HCT116 (cell line): ENCODE results near the gene OASL. TPM values are rescaled to one million over a fixed set of nuclear protein-coding genes. Genes with fewer than 3 reads are reported as not detected.

Source experiments
- ATAC-seq: fragments of 200-7000 bp; cut with Tn5 transposase; 2 replicates; pipeline ENCODE4 v1.9.1; 2020; ENCODE audit warnings: mild to moderate bottlenecking, moderate library complexity
- BruUV-seq: library from RNA; stranded (reverse); fragments of 400-500 nt; replicated peaks from 2 replicates; lab custom pipeline; 2021; lab: Mats Ljungman, UMichigan
- CTCF ChIA-PET: fragments of 300-600 bp; sonication (Branson Sonifier 250); formaldehyde crosslinking; loops from one replicate; lab custom pipeline; 2021; ENCODE audit warnings: antibody characterized with exemption; lab: Charles Lee
- POLR2A ChIA-PET: fragments of 300-600, 350-600 bp; sonication (Branson Sonifier 250); formaldehyde crosslinking; loops from one replicate; lab custom pipeline; 2021; ENCODE audit warnings: antibody characterized with exemption; lab: Charles Lee
- RAD21 ChIA-PET, 2 experiments: fragments of 300-600 bp; sonication (Branson Sonifier 250); formaldehyde crosslinking; loops; one replicate each; lab custom pipeline; 2023; ENCODE audit warnings: low total read pairs in 2 of 2; ENCODE audit not compliant: uncharacterized antibody in 2 of 2, unreplicated experiment in 2 of 2, low non-redundant PET in 1 of 2; lab: Charles Lee
- DNase-seq: peaks from one replicate; pipeline ENCODE4 v3.0.0-alpha.2; 2010; ENCODE audit warnings: low read depth, low spot score
- H2AFZ ChIP-seq: fragments of 200-600 bp; shearing (Covaris generic), sonication (generic); 2 replicates; pipeline ENCODE4 v1.6.1; 2017; ENCODE audit warnings: low read depth, mixed run types, mixed read lengths, antibody characterized with exemption, low read length; ENCODE audit not compliant: poor library complexity, severe bottlenecking
- H3K27ac ChIP-seq: 2 replicates; pipeline ENCODE4 v1.5.1; 2012; ENCODE audit warnings: low read depth, low read length
- H3K27me3 ChIP-seq: fragments of 200-600 bp; sonication (generic); 2 replicates; pipeline ENCODE4 v1.6.1; 2016; ENCODE audit warnings: mixed run types, low read length, mixed read lengths; ENCODE audit not compliant: insufficient read depth
- H3K36me3 ChIP-seq, 2 experiments: fragments of 200-500 bp in 1 of 2; fragments of 200-600 bp in 1 of 2; sonication (Bioruptor generic) in 1 of 2; sonication (generic) in 1 of 2; 2 replicates each; pipeline versions ENCODE4 v1.5.1 to v1.6.1; 2014 to 2016; ENCODE audit warnings: low read length in 2 of 2, inconsistent platforms in 1 of 2, mixed read lengths in 1 of 2, mixed run types in 1 of 2; ENCODE audit not compliant: insufficient read depth in 2 of 2, control insufficient read depth in 1 of 2
- H3K4me1 ChIP-seq, 2 experiments: fragments of 200-600 bp in 1 of 2; sonication (generic) in 1 of 2; 2 replicates each; pipeline versions ENCODE4 v1.5.1 to v1.6.1; 2012 to 2017; ENCODE audit warnings: low read length in 2 of 2, inconsistent platforms in 1 of 2, mild to moderate bottlenecking in 1 of 2, mixed read lengths in 1 of 2, mixed run types in 1 of 2, moderate library complexity in 1 of 2; ENCODE audit not compliant: insufficient read depth in 2 of 2, control insufficient read depth in 1 of 2
- H3K4me2 ChIP-seq: fragments of 200-600 bp; sonication (generic); 2 replicates; pipeline ENCODE4 v1.6.1; 2017; ENCODE audit warnings: mixed run types, low read length, mixed read lengths
- H3K4me3 ChIP-seq, 2 experiments: fragments of 200-600 bp in 1 of 2; sonication (generic) in 1 of 2; replicated peaks in 1 of 2; 2 replicates each; pipeline ENCODE4 v1.5.1; 2011 to 2016; ENCODE audit warnings: low read length in 2 of 2, control low read depth in 1 of 2, low read depth in 1 of 2, mild to moderate bottlenecking in 1 of 2, mixed read lengths in 1 of 2, mixed run types in 1 of 2
- H3K79me2 ChIP-seq: fragments of 200-600 bp; sonication (generic); 2 replicates; pipeline ENCODE4 v1.6.1; 2017; ENCODE audit warnings: mild to moderate bottlenecking, mixed run types, low read length, moderate library complexity, mixed read lengths; ENCODE audit not compliant: insufficient read depth
- H3K9ac ChIP-seq: fragments of 200-600 bp; sonication (generic); 2 replicates; pipeline ENCODE4 v1.6.1; 2016; ENCODE audit warnings: low read length, mixed read lengths
- H3K9me2 ChIP-seq: fragments of 200-600 bp; sonication (generic), shearing (Covaris generic); 2 replicates; pipeline ENCODE4 v1.6.1; 2017; ENCODE audit warnings: mixed run types, mild to moderate bottlenecking, moderate library complexity; ENCODE audit not compliant: insufficient read depth
- H3K9me3 ChIP-seq, 2 experiments: fragments of 200-500 bp in 1 of 2; fragments of 200-600 bp in 1 of 2; sonication (Bioruptor generic) in 1 of 2; sonication (generic) in 1 of 2; 2 replicates each; pipeline ENCODE4 v1.6.1; 2014 to 2017; ENCODE audit warnings: low read length in 2 of 2, mixed read lengths in 2 of 2, inconsistent platforms in 1 of 2, low read depth in 1 of 2, mild to moderate bottlenecking in 1 of 2, mixed run types in 1 of 2, moderate library complexity in 1 of 2; ENCODE audit not compliant: control insufficient read depth in 1 of 2, insufficient read depth in 1 of 2
- H4K20me1 ChIP-seq: fragments of 200-600 bp; sonication (generic), shearing (Covaris generic); 2 replicates; pipeline ENCODE4 v1.6.1; 2017; ENCODE audit warnings: mixed run types, mild to moderate bottlenecking, moderate library complexity; ENCODE audit not compliant: insufficient read depth
- CBX3 ChIP-seq: IDR thresholded peaks from 2 replicates; pipeline ENCODE4 v1.6.1; 2012; ENCODE audit warnings: low read depth
- CEBPB ChIP-seq: IDR thresholded peaks from 2 replicates; pipeline ENCODE4 v1.6.1; 2012; ENCODE audit warnings: low read depth
- EGR1 ChIP-seq: IDR thresholded peaks from 2 replicates; pipeline ENCODE4 v1.6.1; 2012; ENCODE audit warnings: low read depth
- ELF1 ChIP-seq: IDR thresholded peaks from 2 replicates; pipeline ENCODE4 v1.6.1; 2012; ENCODE audit warnings: low read depth, borderline replicate concordance
- EZH2 ChIP-seq: fragments of 200-600 bp; sonication (generic); IDR thresholded peaks from 2 replicates; pipeline ENCODE4 v1.6.1; 2017; ENCODE audit warnings: antibody characterized with exemption, mixed run types
- EZH2phosphoT487 ChIP-seq: fragments of 200-600 bp; IDR thresholded peaks from 2 replicates; pipeline ENCODE4 v1.6.1; 2018; ENCODE audit warnings: antibody characterized with exemption, borderline replicate concordance
- FOSL1 ChIP-seq: IDR thresholded peaks from 2 replicates; pipeline ENCODE4 v1.6.1; 2012; ENCODE audit warnings: low read depth
- JUND ChIP-seq: IDR thresholded peaks from 2 replicates; pipeline ENCODE4 v1.6.1; 2012
- POLR2A ChIP-seq: IDR thresholded peaks from 2 replicates; pipeline ENCODE4 v1.7.0; 2011; ENCODE audit warnings: borderline replicate concordance; ENCODE audit not compliant: insufficient read depth, insufficient read length; ENCODE audit errors: extremely low read depth
- POLR2AphosphoS5 ChIP-seq: IDR thresholded peaks from 2 replicates; pipeline ENCODE4 v1.6.1; 2011; ENCODE audit warnings: mild to moderate bottlenecking, low read depth, low read length, moderate library complexity
- RAD21 ChIP-seq: IDR thresholded peaks from 2 replicates; pipeline ENCODE4 v1.6.1; 2012; ENCODE audit warnings: low read depth, mild to moderate bottlenecking
- SIN3A ChIP-seq: IDR thresholded peaks from 2 replicates; pipeline ENCODE4 v1.6.1; 2012; ENCODE audit warnings: low read depth
- SP1 ChIP-seq: IDR thresholded peaks from 2 replicates; pipeline ENCODE4 v1.6.1; 2012; ENCODE audit warnings: low read depth
- SRF ChIP-seq: IDR thresholded peaks from 2 replicates; pipeline ENCODE4 v1.6.1; 2012; ENCODE audit warnings: low read depth
- YY1 ChIP-seq: IDR thresholded peaks from 2 replicates; pipeline ENCODE4 v1.6.1; 2011; ENCODE audit warnings: low read length, low read depth, moderate library complexity, mild to moderate bottlenecking; ENCODE audit not compliant: insufficient replicate concordance; ENCODE audit errors: extremely low read depth
- ZNF274 ChIP-seq: fragments of 200-500 bp; sonication (Bioruptor generic); IDR thresholded peaks from 2 replicates; pipeline ENCODE4 v1.6.1; 2014; ENCODE audit warnings: mild to moderate bottlenecking, low read depth, low read length, inconsistent platforms
- intact Hi-C: fragments of 100-400 bp; cut with micrococcal nuclease; formaldehyde crosslinking; loops from 2 replicates; pipeline ENCODE4 v1.10.0; 2022
- total RNA-seq: library from RNA; stranded (reverse); gene quantifications from one replicate; pipeline ENCODE4 v1.2.1, GENCODE V29; 2021; ENCODE audit not compliant: unreplicated experiment
- TF ChIP-seq, protein P1 (sequence below): IDR thresholded peaks from 2 replicates; pipeline ENCODE4 v1.6.1; 2012
- TF ChIP-seq, protein P2 (sequence below), 3 experiments: fragments of 200-600 bp in 1 of 3; sonication (generic) in 1 of 3; IDR thresholded peaks in 2 of 3; conservative IDR thresholded peaks in 1 of 3; 2 replicates each; pipeline ENCODE4 v1.5.1; 2012 to 2017; ENCODE audit warnings: low read depth in 2 of 3, low read length in 2 of 3, antibody characterized with exemption in 1 of 3, borderline replicate concordance in 1 of 3, control low read depth in 1 of 3, mild to moderate bottlenecking in 1 of 3, mixed read lengths in 1 of 3, mixed run types in 1 of 3, moderate library complexity in 1 of 3; ENCODE audit not compliant: insufficient read depth in 1 of 3
- TF ChIP-seq, protein P3 (sequence below): IDR thresholded peaks from 2 replicates; pipeline ENCODE4 v1.6.1; 2012; ENCODE audit warnings: low read depth
- TF ChIP-seq, protein P4 (sequence below): IDR thresholded peaks from 2 replicates; pipeline ENCODE4 v1.6.1; 2012

Gene OASL
- total RNA-seq, 1 experiment from 2014 or later = 4.1 TPM

DNA sequence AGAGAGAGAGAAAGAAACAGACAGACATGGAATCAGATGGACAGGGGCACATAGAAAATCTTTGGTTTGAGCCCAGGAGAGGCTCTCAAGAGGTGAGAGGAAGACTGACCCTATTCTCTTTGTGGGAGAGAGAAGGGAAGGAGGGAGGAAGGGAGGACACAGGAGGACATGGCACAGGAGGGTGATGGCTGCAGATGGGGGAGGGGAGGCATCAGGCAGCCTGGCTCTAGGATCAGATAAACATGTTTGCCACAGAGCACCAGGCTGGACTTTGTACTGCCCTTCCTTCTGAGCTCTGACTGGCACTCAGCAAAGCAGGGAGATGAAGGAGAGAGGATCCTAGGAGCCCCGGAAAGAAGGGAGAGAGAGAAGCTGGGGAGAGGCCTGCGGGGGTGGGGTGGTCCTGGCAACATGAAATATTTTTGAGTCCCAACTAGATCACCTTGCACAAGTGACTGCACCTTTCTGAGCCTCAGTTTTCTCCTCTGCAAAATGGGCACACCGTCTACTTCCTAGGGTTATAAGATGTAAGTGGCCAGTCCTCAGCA, 54.6 kb downstream of the OASL start:
- peaks cover 0 to 6% of the 10 kb centered on the region in 2 experiments; a peak in 3 of 4 replicates for H3K4me1 ChIP-seq
- ATAC-seq (no peak), DNase-seq (no peak)
- no peaks in the 10 kb centered on the region for H3K79me2 ChIP-seq
- no peak overlapping the region for H2AFZ ChIP-seq
- no peaks in the 10 kb centered on the region for H3K36me3 ChIP-seq
- ChIA-PET POLR2A (no interaction called here), CTCF (interaction anchor here (1.4 kb wide), 1 partner anchor 12 kb away, joined by 4 read pairs; no protein-coding TSS in a partner anchor), RAD21 (no interaction called here)
- no peak overlapping the region for H3K4me3 ChIP-seq
- no peaks in the 10 kb centered on the region for H3K9me3 ChIP-seq
- BruUV-seq = no TSS peak
- no peak overlapping the region for H3K9ac ChIP-seq
- H4K20me1 ChIP-seq = no peaks in the 10 kb centered on the region
- H3K27me3 ChIP-seq = no peaks in the 10 kb centered on the region
- intact Hi-C loops = no loop called here
- H3K4me2 ChIP-seq = no peak overlapping the region
- TF ChIP-seq, protein P1, sequence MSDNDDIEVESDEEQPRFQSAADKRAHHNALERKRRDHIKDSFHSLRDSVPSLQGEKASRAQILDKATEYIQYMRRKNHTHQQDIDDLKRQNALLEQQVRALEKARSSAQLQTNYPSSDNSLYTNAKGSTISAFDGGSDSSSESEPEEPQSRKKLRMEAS = no peak
- no peak for TF ChIP-seq JUND
- TF ChIP-seq, protein P2, sequence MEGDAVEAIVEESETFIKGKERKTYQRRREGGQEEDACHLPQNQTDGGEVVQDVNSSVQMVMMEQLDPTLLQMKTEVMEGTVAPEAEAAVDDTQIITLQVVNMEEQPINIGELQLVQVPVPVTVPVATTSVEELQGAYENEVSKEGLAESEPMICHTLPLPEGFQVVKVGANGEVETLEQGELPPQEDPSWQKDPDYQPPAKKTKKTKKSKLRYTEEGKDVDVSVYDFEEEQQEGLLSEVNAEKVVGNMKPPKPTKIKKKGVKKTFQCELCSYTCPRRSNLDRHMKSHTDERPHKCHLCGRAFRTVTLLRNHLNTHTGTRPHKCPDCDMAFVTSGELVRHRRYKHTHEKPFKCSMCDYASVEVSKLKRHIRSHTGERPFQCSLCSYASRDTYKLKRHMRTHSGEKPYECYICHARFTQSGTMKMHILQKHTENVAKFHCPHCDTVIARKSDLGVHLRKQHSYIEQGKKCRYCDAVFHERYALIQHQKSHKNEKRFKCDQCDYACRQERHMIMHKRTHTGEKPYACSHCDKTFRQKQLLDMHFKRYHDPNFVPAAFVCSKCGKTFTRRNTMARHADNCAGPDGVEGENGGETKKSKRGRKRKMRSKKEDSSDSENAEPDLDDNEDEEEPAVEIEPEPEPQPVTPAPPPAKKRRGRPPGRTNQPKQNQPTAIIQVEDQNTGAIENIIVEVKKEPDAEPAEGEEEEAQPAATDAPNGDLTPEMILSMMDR (IDR thresholded peaks at IDR 0.05 in 2 of 3, conservative IDR thresholded peaks at IDR 0.05 in 1 of 3; ENCODE audit: borderline replicate concordance in 1 of 3, insufficient read depth in 1 of 3, low read depth in 2 of 3, low read length in 2 of 3) = no peak
- TF ChIP-seq EZH2phosphoT487 = no peak
- TF ChIP-seq POLR2A = no peak
- no peak for TF ChIP-seq POLR2AphosphoS5
- no peak for TF ChIP-seq CEBPB
- no peak for TF ChIP-seq YY1
- no peak for TF ChIP-seq FOSL1
- TF ChIP-seq, protein P3, sequence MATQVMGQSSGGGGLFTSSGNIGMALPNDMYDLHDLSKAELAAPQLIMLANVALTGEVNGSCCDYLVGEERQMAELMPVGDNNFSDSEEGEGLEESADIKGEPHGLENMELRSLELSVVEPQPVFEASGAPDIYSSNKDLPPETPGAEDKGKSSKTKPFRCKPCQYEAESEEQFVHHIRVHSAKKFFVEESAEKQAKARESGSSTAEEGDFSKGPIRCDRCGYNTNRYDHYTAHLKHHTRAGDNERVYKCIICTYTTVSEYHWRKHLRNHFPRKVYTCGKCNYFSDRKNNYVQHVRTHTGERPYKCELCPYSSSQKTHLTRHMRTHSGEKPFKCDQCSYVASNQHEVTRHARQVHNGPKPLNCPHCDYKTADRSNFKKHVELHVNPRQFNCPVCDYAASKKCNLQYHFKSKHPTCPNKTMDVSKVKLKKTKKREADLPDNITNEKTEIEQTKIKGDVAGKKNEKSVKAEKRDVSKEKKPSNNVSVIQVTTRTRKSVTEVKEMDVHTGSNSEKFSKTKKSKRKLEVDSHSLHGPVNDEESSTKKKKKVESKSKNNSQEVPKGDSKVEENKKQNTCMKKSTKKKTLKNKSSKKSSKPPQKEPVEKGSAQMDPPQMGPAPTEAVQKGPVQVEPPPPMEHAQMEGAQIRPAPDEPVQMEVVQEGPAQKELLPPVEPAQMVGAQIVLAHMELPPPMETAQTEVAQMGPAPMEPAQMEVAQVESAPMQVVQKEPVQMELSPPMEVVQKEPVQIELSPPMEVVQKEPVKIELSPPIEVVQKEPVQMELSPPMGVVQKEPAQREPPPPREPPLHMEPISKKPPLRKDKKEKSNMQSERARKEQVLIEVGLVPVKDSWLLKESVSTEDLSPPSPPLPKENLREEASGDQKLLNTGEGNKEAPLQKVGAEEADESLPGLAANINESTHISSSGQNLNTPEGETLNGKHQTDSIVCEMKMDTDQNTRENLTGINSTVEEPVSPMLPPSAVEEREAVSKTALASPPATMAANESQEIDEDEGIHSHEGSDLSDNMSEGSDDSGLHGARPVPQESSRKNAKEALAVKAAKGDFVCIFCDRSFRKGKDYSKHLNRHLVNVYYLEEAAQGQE = no peak
- no peak for TF ChIP-seq SIN3A
- TF ChIP-seq CBX3 = no peak
- TF ChIP-seq EZH2 = no peak
- TF ChIP-seq ELF1 = no peak
- TF ChIP-seq ZNF274 = no peak
- no peak for TF ChIP-seq RAD21
- TF ChIP-seq SP1 = no peak
- TF ChIP-seq SRF = no peak
- TF ChIP-seq, protein P4, sequence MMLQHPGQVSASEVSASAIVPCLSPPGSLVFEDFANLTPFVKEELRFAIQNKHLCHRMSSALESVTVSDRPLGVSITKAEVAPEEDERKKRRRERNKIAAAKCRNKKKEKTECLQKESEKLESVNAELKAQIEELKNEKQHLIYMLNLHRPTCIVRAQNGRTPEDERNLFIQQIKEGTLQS = no peak
- no peak for TF ChIP-seq EGR1
- H3K27ac ChIP-seq = no peak overlapping the region
- H3K9me2 ChIP-seq = no peaks in the 10 kb centered on the region
